GM18858 (cell line): ENCODE data around the gene KIAA1210.
"Not testable (repeated sequence)": the region's sequence is repeated elsewhere in the genome, so short reads cannot be mapped to it uniquely, and the experiment has no call there.

Experiments used
- ATAC-seq: cut with Tn5 transposase; IDR thresholded peaks from one replicate; pipeline ENCODE4 v1.9.1; 2021; ENCODE audit not compliant: unreplicated experiment

Gene KIAA1210

DNA sequence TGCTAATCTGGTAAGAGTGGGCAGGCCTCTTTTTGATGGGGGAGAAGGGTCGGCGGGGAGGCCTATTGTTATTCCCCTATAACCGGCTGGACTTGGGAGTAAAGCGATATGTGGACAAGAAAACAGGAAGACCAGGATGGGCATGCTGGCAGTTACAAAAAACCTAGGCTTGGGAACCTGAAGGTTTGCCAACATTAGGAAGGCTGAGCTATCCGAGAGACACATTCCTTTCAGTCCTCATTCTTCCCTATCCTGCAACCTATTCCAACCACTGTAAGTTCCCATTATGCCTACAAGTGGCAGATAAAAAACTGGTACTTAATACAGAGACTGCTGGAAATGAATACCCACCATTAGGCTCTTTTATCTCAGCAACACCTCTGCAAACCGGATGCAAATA, 87.2 kb downstream of the KIAA1210 start:
- no peak for ATAC-seq

GRCh38 chrX:119036107-119037029, 91.2 kb downstream of the KIAA1210 start:
- ATAC-seq = no peak

DNA sequence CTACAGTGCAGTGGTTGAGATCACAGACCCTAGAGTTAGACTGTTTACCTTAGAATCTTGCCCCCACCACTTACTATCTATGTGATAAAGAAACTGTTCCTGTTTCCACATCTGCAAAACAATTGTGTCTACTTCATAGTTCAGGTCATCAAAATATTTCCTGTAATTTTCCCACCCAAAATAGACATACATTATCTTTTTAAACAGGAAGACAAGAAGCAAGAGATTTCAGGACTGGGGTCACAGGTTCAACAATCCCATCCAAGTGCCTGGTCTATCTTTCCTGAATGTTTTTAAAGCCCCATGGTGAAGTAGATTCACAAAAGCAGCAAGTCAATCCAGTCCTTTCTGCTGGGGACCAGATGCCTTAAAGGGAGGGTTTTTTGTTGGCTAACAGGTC, 96.6 kb downstream of the KIAA1210 start:
- ATAC-seq = no peak

- ATAC-seq = not testable (repeated sequence)
These were observed 98.0 kb downstream of the KIAA1210 start for GRCh38 chrX:119029656-119030055.

DNA sequence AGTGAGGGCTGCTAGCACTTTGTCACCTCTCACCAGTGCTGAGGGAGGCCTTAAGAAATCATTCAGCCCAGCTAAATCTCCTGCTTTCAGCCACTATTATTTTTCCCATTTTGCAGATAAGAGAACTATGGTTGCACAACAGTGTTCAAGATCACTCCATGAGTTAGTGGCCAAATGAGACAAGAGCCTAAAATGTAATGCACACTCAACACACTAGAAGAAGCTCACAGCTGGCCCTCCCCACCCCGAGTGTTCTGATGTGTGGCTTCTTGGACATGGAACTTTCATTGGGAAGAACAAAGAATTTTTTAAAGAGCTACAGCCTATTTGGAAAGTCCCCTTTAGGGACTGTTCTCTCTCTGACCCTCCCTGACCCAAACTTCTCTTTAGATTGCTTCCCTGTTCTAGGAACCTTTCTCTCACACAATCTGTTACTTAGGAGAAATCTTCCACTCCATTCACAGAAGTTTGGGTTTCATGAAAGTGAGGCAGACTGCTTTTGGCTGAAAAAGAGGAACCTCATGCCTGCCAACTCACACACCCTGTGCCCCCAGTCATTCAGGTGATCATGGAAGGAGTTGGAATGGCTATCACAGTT, 98.8 kb downstream of the KIAA1210 start:
- no peak for ATAC-seq
